Adipose tissue (tissue), 3 donors: ENCODE data around the gene ACSBG1. TPM values are rescaled to one million over a fixed set of nuclear protein-coding genes. Genes with fewer than 3 reads are reported as not detected.

ENCODE experiments used
- H3K27ac ChIP-seq: one replicate; pipeline ENCODE4 v1.5.1; 2013; ENCODE audit warnings: low read depth, low read length
- WGBS, 3 donors: extraction: QIAGEN DNeasy Blood & Tissue Kit; methylation state at CpG; one replicate each; pipeline ENCODE4 v1.1.7; 2013; 5-methylcytosine and 5-hydroxymethylcytosine counted together
- polyA plus RNA-seq, 3 donors: library from polyadenylated mRNA; stranded (reverse); fragments of 200-250 nt; gene quantifications; one replicate each; pipeline ENCODE4 v1.2.3, GENCODE V29; 2013
- donor health status: healthy with polysubstance abuse.
- donor health status: Bipolar disorder and iron deficiency.
- donor health status: healthy.

The ACSBG1 gene
- polyA plus RNA-seq, 3 donors: 0.09 to 0.27 (median 0.11) TPM

- no peak overlapping the region for H3K27ac ChIP-seq
- 84 to 92% (median 86%) methylated on average over 16 to 17 of the region's 17 CpGs for WGBS, 3 donors
Measured at GRCh38 chr15:78229431-78230406, 4.6 kb downstream of the ACSBG1 start.

GRCh38 chr15:78228356-78228996 is 5.9 kb downstream of the ACSBG1 start:
- WGBS, 3 donors: 84 to 95% (median 89%) methylated on average over 8 of the region's 8 CpGs
- no peak overlapping the region for H3K27ac ChIP-seq

DNA sequence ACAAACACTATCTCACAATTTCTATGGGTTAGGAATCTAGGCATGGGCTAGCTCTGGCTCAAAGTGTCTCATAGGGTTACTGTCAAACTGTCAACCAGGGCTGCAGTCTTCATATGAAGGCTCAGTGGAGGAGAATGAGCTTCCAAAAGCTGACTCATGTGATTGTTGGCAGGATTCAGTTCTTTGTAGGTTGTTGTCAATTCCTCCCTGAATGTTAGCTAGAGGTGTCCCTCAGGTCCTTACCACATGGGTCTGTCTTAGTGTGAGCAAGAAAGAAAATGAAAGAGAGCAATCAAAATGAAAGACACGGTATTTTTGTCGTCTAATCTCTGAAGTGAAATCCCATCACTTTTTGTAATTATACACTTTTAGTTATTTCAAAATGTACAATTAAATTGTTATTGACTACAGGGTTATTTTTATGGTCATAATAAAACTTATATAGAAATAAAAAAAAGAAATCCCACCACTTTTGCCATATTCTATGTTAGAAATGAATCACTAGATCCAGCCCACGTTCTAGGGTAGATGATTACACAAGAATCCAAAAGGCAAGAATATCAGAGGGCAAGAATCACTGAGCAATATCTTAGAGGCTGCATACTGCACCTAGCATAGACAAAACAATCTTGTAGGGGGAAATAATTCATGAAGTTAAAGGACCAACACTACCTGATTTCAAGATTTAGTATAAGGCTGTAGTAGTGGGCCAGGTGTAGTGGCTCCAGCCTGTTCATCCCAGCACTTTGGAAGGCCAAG is 8.4 kb downstream of the ACSBG1 start:
- H3K27ac ChIP-seq: no peak overlapping the region
- 91 to 95% (median 92%) methylated on average over 3 of the region's 3 CpGs for WGBS, 3 donors

DNA sequence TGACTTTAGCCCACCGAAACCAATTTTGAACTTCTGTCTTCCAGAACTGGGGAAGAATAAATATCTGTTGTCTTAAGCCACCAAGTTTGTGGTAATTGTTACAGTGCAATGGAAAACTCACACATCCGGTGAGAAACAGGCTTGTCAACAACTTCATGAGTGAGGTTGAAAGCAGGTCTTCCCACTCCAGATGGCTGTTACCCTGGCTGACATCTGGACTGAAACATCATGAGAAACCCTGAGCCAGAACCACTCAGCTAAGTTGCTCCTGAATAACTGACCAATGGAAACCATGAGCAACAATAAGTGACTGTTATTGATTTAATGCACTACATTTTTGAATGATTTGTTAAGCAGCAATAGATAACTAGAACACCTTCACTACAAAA is 10.3 kb downstream of the ACSBG1 start:
- no peak overlapping the region for H3K27ac ChIP-seq

GRCh38 chr15:78223396-78224022 is 10.9 kb downstream of the ACSBG1 start:
- WGBS, 3 donors: 67 to 78% (median 68%) methylated on average over 4 of the region's 4 CpGs
- H3K27ac ChIP-seq: no peak overlapping the region

More for the DNA sequence above, 10.3 kb downstream of the ACSBG1 start:
- 88 to 92% (median 90%) methylated on average over 2 of the region's 2 CpGs for WGBS, 3 donors

GRCh38 chr15:78222745-78223395 is 11.5 kb downstream of the ACSBG1 start:
- 94 to 99% (median 97%) methylated on average over 5 of the region's 5 CpGs for WGBS, 3 donors

GRCh38 chr15:78220713-78221112 is 13.7 kb downstream of the ACSBG1 start:
- H3K27ac ChIP-seq: no peak overlapping the region
- WGBS, 3 donors: 72 to 88% (median 82%) methylated on average over 1 of the region's 1 CpG

More at GRCh38 chr15:78222745-78223395, 11.5 kb downstream of the ACSBG1 start:
- no peak overlapping the region for H3K27ac ChIP-seq

DNA sequence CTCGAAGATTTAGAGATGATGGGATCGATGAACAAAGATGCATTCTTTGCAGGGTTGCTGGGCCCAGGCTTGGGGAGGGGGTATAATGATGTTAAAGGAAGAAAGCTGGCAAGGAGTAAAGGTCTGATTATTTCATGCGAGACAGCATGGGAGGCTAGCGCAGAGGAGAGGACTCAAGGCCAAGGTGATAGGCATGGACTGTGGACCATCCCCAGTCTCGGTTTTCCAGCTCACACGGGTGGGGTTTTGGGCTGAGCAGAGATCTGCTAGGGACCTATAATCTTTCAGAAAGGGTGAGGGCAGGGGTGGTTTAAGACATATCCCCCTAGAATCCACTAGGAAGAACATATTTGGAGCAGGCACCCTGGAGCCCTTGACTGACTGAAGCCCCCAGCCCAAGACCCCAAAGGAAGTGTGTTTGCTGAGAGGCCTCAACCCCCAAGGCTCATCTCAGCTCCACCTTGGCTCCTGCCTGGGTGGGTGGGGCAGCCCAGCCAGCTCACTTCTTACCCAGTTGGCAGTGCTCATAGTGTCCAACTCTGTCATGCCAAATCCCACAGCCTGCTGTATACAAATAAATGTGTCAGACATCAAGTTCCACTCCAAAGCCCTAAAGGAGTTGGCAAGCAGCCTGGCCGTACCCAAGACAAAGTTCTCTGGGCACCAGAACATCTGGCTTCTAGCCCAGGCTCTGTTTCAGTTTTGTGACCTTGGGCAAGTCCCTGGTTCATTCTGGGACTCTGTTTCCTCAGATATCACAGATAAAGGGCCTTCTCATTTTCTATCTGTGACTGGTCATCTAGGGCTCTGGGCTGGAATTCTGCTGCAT is 17.9 kb downstream of the ACSBG1 start:
- no peak overlapping the region for H3K27ac ChIP-seq
- 45 to 82% (median 79%) methylated on average over 7 of the region's 7 CpGs for WGBS, 3 donors

- H3K27ac ChIP-seq: no peak overlapping the region
- WGBS, 3 donors: 87 to 97% (median 87%) methylated on average over 4 of the region's 4 CpGs
Measured at GRCh38 chr15:78213956-78214355, 20.4 kb downstream of the ACSBG1 start.

DNA sequence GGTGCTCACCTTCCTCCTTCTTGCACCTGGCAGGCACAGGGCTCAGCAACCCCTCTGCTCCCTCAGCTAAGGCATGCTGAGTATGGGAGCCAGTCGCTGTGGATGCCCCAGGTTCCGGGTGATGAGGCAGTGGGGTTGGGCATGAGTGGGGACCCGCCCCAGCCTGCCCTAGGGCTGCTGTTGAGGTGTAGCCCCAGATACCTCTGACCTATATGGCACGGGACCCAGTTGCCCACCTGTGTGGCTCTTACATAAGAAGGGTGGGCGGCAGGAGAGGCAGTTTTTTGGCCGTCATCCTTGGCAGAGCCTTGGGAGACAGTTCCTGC is 21.0 kb downstream of the ACSBG1 start:
- WGBS, 3 donors: 90 to 94% (median 91%) methylated on average over 6 of the region's 6 CpGs
- no peak overlapping the region for H3K27ac ChIP-seq

GRCh38 chr15:78212546-78213424 is 21.6 kb downstream of the ACSBG1 start:
- WGBS, 3 donors: 62 to 74% (median 69%) methylated on average over 17 of the region's 17 CpGs
- no peak overlapping the region for H3K27ac ChIP-seq

GRCh38 chr15:78212008-78212407 is 22.4 kb downstream of the ACSBG1 start:
- 89 to 97% (median 92%) methylated on average over 10 of the region's 10 CpGs for WGBS, 3 donors
- no peak overlapping the region for H3K27ac ChIP-seq

- 73 to 84% (median 77%) methylated on average over 12 of the region's 12 CpGs for WGBS, 3 donors
- no peak overlapping the region for H3K27ac ChIP-seq
Measured at GRCh38 chr15:78211189-78211921, 23.0 kb downstream of the ACSBG1 start.

DNA sequence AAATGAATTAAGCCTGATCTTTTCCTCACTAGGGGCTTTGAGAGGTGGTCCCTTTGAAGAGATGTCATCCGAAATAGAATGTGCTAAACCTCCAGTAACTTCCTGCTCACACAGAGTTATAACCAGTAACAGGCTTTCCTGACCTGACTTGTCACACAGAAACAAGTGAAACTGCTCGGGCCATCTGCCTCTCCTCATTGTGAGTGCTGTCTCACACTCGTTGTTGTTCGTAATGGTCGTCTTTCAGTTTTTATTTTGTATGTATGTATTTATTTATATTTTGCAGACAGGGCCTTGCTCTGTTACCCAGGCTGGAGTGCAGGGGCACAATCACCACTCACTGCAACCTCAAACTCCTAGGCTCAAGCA is 24.0 kb downstream of the ACSBG1 start:
- H3K27ac ChIP-seq: no peak overlapping the region

GRCh38 chr15:78209646-78210348 is 24.6 kb downstream of the ACSBG1 start:
- 34 to 74% (median 69%) methylated on average over 9 of the region's 9 CpGs for WGBS, 3 donors
- H3K27ac ChIP-seq: no peak overlapping the region

More for the DNA sequence above, 24.0 kb downstream of the ACSBG1 start:
- 55 to 76% (median 66%) methylated on average over 5 of the region's 5 CpGs for WGBS, 3 donors
